DMS53 treated with DMSO at 0.1 percent for 48 hours (cell line): Measurements from ENCODE around the gene PPP1R3A.
"Not testable (repeated sequence)": the region's sequence is repeated elsewhere in the genome, so short reads cannot be mapped to it uniquely, and the experiment has no call there.

Experiments
- DNase-seq: peaks from one replicate; lab custom pipeline; 2025; ENCODE audit not compliant: unreplicated experiment; lab: John Stamatoyannopoulos, UW

The PPP1R3A gene, protein sequence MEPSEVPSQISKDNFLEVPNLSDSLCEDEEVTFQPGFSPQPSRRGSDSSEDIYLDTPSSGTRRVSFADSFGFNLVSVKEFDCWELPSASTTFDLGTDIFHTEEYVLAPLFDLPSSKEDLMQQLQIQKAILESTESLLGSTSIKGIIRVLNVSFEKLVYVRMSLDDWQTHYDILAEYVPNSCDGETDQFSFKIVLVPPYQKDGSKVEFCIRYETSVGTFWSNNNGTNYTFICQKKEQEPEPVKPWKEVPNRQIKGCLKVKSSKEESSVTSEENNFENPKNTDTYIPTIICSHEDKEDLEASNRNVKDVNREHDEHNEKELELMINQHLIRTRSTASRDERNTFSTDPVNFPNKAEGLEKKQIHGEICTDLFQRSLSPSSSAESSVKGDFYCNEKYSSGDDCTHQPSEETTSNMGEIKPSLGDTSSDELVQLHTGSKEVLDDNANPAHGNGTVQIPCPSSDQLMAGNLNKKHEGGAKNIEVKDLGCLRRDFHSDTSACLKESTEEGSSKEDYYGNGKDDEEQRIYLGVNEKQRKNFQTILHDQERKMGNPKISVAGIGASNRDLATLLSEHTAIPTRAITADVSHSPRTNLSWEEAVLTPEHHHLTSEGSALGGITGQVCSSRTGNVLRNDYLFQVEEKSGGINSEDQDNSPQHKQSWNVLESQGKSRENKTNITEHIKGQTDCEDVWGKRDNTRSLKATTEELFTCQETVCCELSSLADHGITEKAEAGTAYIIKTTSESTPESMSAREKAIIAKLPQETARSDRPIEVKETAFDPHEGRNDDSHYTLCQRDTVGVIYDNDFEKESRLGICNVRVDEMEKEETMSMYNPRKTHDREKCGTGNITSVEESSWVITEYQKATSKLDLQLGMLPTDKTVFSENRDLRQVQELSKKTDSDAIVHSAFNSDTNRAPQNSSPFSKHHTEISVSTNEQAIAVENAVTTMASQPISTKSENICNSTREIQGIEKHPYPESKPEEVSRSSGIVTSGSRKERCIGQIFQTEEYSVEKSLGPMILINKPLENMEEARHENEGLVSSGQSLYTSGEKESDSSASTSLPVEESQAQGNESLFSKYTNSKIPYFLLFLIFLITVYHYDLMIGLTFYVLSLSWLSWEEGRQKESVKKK

DNA sequence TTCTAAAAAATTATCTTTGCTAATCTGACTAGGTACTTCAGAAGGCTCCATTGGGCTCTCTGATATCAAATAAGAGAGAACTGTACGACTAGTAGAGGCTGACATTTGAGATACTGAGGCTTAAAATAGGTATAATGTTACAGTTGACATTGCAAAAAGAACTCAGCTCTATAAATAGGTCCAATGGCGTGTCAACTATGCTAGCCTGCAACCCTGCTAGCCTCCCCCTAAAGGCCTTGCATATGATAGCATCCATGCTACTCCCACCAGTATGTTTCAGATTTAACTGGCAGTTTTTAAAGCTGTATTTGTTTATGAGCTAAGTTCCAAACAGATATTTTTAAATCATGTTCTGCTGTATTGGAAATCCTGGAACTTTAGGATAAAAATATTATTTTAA, at the start of gene PPP1R3A:
TSS of gene PPP1R3A (minus strand) at position 64 of the 400 bp plus-strand sequence. CDS start at position 51, 13 bp downstream.
- no peak for DNase-seq

DNA sequence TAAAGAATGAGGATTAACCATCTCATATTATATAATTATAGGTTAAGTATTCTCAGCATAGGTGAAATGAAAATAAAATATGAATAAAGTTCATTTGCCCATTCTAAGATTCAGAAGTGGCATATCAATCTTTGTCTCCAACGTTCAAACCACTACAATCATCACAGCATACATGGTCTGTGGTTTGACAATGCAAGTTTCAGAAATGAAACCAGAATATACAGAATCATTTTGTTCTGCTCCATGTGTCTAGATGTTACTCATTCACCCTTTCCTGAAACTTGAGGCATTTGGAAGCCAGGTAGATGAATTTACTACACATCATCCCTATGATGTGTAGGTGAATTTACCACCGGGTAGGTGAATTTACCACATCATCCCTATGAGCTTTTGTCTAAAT, 44.5 kb upstream of the PPP1R3A start:
- DNase-seq: no peak

DNA sequence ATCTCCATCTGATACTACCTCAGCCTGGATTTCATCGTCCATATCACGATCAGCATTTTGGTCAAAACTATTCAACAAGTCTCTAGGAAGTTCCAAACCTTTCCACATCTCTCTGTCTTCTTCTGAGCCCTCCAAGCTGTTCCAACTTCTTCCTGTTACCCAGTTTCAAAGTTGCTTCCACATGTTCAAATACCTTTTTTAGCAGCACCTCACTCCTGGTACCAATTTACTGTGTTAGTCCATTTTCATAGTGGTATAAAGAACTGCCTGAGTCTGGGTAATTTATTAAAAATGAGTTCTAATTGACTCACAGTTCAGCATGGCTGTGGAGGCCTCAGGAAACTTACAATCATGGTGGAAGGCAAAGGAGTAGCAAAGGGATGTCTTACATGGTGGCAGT, 41.1 kb upstream of the PPP1R3A start:
- DNase-seq: no peak

DNA sequence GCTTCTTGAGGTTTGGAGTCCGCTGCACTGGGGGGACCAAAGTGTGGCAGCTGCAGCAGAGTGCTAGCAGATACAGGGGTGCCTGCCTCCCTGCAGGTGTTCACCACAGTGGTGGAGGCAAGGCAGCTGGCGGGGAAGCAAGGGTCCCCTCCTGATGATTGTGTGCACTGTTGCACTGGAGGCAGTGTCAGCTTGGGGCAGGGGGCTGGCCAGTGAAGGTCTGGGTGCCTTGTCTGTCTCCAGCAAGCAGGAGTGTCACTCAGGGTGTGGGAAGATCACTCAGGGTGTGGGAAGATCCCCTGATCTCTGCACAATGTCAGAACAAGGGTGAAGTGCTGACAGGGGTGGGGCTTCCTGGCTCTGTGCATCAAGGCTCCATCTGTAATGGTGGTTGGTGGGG, 36.3 kb upstream of the PPP1R3A start:
- DNase-seq: no peak

DNA sequence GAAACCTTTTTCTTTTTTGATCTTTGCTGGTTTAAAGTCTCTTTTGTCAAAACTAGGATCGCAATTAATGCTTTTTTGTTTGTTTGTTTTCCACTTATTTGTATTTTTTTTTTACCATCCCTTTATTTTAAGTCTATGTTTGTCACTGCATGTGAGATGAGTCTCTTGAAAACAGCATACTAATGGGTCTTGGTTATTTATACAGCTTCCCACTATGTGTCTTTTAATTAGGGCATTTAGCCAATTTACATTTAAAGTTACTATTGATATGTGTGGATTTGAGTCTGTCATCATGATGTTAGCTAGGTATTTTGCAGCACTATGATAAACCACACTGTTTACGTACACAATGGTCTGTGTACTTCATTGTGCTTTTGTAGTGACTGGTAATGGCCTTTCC, 34.7 kb upstream of the PPP1R3A start:
- DNase-seq: no peak

DNA sequence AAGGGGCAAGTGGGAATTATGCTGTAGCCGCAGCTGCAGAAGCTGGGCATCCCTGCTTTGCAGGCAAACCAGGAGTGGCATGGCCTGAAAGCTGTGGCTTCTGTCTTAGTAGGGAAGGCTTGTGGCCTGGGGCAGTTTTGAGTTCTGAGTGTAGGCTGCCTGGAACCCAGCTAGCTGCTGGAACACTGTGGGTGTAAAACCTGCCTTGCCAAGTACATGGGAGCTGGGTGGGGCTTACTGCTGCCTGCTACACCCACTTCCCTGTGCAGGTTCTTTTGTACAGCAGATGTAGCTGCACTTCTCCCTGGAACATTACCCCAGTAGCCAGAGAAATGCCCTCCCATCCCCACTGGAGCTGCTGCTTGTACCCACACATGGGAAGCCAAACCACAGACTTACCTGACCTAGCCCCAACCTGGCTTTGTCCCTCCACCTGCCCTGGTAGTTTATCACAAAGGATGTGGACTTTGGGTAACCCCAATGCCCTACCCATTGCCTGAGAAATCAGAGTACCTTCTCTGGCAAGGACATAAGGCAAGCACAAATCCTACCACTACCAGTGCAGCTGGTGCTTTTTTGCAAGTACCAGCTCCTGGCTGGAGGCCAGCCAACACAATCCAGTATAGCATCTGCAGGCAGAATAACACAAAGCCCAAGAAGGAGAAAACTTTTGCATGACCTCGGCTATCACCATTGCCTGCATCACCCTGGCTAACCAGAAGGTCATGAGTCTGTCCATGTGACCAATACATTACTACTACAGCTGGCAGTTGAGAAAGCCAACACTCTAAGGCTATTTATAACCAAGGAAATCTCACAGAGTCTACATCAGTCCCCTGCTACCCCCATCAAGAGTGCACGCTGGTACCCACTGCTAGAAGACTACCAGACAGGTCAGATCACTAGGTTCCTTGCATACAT, 26.5 kb upstream of the PPP1R3A start:
- no peak for DNase-seq

DNA sequence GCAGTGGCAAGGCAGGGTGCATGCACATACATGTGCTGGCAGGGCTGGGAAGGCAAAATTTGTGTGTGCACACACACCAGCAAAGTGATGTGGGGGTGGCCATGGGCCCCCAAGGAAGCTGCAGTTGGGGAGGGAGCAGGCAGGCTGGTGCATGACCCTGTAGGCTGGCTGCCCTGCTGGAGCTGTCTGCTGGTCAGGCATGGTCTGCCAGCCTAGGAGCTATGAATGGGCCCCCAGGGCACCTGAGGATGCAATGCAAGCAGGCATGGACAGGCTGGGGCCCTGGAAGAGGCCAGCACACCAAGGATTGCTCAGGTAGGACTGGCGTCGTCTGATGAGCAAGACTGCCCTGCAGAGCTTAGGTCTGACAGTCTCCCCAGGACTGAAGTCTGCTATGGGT, 18.2 kb upstream of the PPP1R3A start:
- no peak for DNase-seq

DNA sequence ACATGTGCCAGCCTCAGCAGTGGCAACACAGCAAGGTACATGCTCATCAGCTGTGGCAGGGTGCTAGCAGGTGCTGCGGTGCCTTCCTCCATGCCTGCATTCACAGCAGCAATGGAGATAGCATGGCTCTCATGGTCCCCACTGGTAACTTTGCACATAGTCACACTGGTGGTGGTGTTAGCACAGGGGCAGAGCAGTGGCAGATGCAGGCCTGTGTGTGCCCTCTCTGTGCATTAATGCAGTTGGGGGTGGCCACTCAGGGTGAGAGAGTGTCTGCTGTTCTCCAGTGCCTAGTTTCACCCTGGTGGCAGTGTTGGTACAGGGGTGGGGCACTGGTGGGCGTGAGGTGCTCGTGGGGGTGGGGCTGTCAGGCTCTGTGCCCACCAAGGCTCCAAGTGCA, 17.7 kb upstream of the PPP1R3A start:
- DNase-seq: no peak

DNA sequence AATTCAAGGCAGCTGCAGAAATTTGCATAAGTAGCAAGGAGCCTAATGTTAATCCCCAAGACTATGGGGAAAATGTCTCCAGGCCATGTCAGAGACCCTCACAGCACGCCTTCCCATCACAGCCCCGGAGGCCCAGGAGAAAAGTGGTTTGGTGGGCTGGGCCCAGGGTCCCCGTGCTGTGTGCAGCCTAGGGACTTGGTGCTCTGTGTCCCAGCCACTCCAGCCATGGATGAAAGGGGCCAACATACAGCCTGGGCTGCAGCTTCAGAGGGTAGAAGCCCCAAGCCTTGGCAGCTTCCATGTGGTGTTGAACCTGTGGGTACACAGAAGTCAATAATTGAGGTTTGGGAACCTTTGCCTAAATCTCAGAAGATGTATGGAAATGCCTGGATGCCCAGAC, 10.6 kb upstream of the PPP1R3A start:
- DNase-seq: not testable (repeated sequence)

DNA sequence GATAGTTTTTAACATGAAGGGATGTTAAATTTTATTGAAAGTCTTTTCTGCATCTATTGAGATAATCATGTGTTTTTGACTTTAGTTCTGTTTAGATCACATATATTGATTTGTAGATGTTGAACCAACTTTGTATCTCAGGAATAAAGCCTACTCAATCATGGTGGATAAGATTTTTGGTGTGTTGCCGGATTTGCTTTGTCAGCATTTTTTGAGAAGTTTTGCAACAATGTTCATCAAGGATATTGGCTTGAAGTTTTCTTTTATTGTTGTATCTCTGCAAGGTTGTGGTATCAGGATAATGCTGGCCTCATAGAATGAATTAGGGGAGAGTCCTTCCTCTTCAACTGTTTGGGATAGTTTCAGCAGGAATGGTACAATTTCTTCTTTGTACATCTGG, 9.3 kb upstream of the PPP1R3A start:
- DNase-seq: no peak

DNA sequence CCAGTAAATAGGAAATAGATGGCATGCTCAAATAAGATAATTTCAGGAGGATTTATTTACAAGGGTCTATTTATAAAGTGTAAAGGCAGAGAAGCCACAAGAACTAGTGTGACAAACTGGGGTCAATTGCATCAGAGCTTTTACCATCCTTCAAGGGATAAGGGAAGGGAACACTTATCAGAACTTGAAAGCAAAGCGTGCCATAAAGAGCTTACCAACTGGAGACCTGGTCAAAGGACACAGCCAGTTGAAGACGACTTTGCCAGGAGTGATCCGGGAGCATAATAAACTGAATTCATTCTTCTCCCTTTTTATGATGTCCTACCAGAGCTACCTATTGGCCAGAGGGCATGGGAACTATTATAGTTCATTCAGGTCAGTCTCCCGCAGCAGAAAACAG, 3.2 kb upstream of the PPP1R3A start:
- no peak for DNase-seq

DNA sequence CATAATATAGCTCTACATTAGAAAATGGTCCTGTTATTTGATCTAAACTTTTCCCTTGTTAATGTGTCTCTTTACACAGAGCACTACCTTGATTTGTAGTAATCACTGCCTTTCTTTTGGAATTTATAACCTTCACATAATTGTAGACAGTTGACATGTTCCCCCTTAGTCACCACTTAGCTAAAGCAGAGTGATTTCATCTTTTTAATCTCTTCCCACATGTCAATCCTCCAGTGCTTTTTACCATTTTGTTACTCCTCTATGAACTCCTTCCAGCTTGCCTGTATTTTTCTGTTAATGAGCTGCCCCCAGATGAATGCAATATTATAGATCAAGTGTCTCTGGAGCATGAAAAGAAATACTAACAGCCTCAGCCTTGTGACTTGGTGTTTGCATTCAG, 2.6 kb upstream of the PPP1R3A start:
- DNase-seq: no peak

DNA sequence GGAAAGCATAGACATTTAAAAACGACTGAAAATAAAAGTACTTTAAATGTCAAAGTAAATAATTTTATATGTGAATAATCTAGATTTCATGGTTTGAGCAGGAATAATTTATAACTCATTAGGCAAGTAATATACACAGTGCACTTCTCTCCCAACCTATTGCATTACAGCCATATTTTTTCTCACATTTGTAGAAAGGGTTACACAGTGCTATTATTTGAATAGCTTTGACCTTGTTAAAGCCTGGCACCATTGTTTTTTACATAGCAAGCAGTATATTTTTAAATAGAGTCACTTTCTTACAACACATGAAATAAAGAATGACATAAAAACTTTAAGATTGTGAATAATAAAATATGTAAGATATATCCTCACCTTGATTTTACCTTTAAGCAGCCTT, 969 bp downstream of the PPP1R3A start:
- no peak for DNase-seq

DNA sequence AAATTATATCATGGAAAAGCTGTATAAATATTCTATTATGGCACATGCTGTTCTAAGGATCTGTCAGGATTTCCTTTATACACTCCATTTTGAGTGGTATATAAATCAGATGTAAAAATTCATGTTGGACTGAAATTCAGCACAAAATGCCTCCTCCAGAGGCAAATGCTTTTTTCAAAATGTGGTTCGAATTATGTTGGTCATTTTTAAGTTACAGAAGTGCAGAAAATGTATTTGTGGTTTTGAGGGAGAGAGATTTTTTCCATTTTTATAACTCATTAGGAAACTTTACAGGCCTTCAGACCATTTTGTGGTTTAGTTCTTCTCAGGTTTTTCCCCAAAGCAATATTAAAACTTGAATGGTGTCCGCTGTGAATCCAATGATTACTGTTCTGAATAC, 2.9 kb downstream of the PPP1R3A start:
- no peak for DNase-seq

DNA sequence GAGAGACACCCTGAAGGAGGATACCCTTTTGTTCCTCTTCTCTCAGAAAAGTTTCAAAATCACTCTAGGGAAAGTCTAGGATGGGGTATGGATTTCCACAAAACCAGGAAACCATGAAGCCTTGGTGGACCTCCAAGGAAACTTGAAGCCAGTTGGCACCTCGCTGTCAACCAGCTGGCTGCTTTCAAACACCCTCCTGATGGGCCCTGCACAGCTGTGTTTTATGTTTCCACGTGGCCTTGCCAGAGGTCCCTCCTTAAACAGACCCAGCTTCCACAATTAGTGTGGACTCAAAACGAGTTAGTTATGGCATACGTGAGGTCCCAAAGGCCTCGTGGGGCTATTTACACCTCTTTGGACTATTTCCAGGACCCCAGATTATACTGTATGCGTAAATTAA, 5.9 kb downstream of the PPP1R3A start:
- DNase-seq: no peak

DNA sequence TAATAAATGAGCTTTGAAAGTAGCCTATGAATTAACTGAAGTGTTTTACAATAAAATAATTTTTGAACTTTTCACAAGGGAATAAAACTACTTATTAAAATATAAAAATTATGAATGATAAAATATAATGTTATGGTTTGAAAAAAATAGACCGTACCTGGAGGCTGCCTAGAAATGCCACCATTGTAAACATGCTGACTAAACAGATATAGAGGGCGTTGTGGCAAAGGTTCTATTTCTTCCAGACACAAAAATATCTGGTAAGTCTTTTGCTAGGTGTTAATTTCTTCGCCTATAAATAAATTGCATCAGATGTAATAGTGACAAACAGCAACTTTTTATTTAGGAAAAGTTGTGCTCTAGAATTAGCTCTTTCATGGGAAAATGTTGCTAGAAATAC, 11.2 kb downstream of the PPP1R3A start:
- no peak for DNase-seq

DNA sequence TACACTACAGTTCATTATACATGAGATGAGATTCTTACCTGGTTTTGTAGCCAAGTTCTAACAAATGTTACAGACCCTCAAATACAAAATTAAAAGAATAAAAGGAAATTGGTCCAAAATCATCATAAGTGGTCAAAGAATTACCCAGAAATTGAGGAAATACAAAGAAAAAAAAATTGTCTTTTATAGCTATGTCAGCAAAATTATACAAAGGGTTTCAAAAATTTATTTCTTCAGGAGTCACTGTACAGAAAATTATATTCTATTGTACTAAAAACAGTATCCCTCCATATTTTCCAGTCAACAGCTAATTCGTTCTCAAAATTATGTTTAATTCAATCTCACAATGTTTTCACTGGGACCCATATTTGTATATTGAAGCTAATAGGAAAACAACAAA, 14.3 kb downstream of the PPP1R3A start:
- no peak for DNase-seq

DNA sequence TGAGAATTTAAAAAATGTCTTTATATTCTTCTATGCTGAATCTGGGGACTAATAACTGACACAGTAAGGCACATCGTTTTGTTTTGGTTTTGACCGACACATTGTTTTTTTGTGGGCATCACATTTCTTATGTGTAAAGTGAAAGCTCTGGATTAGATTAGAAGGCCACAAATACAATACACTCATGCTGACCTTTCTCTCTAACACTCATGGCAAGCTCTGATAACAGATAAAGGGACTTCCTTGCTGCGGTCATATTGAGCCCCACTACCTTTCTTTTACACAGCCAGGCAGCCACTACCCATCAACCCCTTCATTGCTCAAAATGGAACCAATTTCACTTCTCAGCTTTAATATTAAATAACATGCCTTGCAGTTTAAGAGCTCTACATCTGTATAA, 26.0 kb downstream of the PPP1R3A start:
- no peak for DNase-seq

DNA sequence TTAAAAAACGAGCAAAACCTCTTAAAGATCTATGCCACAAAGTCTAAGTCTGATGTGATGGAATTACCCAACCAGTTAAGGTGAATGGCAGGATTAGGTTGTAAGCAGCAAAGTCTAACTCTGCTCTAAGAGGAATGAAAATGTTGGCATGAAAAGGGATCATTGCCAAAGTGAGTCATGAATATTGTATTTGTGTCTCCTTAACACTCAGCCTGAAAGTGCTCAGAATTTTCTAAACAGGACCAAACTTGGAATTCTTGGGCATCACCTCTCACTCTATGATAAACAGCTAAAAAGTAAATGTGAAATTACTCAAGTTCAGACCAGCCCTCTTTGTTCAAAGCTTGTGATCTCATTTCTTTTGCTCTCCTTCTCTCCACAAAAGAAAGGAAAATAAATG, 27.0 kb downstream of the PPP1R3A start:
- no peak for DNase-seq

DNA sequence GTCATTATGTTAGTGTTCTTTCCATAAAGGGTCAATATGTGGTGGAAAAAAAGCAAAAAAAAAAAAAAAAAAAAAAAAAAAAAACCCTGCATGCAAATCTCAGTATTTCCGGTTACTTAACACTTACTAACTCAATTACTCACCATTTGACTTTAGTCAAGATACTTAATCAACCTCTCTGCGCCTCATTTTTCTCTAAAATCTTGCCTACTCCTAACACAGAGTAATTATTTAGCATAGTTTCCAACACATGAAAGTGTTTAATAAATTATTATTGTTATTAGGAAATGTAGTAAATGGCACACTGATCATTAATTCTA, 27.8 kb downstream of the PPP1R3A start:
- DNase-seq: no peak
